GM12878 (cell line): ENCODE data around the gene CD163L1. TPM values are rescaled to one million over a fixed set of nuclear protein-coding genes. Genes with fewer than 3 reads are reported as not detected.

Experiments
- ATAC-seq: fragments of 200-7000 bp; cut with Tn5 transposase; 3 replicates; pipeline ENCODE4 v1.9.1; 2020; ENCODE audit warnings: mild to moderate bottlenecking, moderate library complexity
- BruUV-seq: library from RNA; stranded (reverse); fragments of 400-500 nt; replicated peaks from 2 replicates; lab custom pipeline; 2021; lab: Mats Ljungman, UMichigan
- CTCF ChIA-PET: fragments of 300-600 bp; sonication (Branson Sonifier 250); formaldehyde crosslinking; extraction: SDS; loops from one replicate; lab custom pipeline; 2021; ENCODE audit warnings: inconsistent platforms; lab: Yijun Ruan, JAX
- POLR2A ChIA-PET: fragments of 350-600 bp; formaldehyde crosslinking; extraction: SDS; loops from one replicate; lab custom pipeline; 2021; ENCODE audit warnings: inconsistent platforms; lab: Charles Lee
- RAD21 ChIA-PET: fragments of 300-600 bp; sonication (Branson Sonifier 250); formaldehyde crosslinking; loops from one replicate; lab custom pipeline; 2023; ENCODE audit warnings: antibody characterized with exemption; ENCODE audit not compliant: unreplicated experiment; lab: Charles Lee
- SMC1A ChIA-PET: fragments of 300-600 bp; sonication (Branson Sonifier 250); formaldehyde crosslinking; loops from one replicate; lab custom pipeline; 2023; ENCODE audit not compliant: unreplicated experiment, uncharacterized antibody; lab: Charles Lee
- DNase-seq: peaks from one replicate; pipeline ENCODE4 v3.0.0-alpha.2; 2011; ENCODE audit warnings: low read depth, low spot score
- FAIRE-seq: peaks from 3 replicates; lab custom pipeline; 2011; peaks lifted over from hg19 to GRCh38; lab: Jason Lieb, UNC
- H2AFZ ChIP-seq: 2 replicates; pipeline ENCODE4 v1.6.0; 2011; ENCODE audit warnings: low read depth, low read length, control low read depth; ENCODE audit not compliant: control insufficient read depth
- H3K27ac ChIP-seq: 2 replicates; pipeline ENCODE4 v1.5.1; 2011; ENCODE audit warnings: control low read depth; ENCODE audit not compliant: control insufficient read depth, insufficient read depth
- H3K27me3 ChIP-seq, 2 experiments: replicated peaks in 1 of 2; 2 replicates each; pipeline versions ENCODE4 v1.6.0 to v1.6.1; 2011; ENCODE audit warnings: low read length in 1 of 2; ENCODE audit not compliant: control insufficient read depth in 2 of 2, insufficient read depth in 2 of 2
- H3K36me3 ChIP-seq, 2 experiments: 2 replicates each; pipeline ENCODE4 v1.5.1; 2011; ENCODE audit warnings: low read length in 1 of 2; ENCODE audit not compliant: control insufficient read depth in 2 of 2, insufficient read depth in 2 of 2
- H3K4me1 ChIP-seq: 2 replicates; pipeline ENCODE4 v1.6.1; 2011; ENCODE audit warnings: mild to moderate bottlenecking, low read length, moderate library complexity, mixed read lengths; ENCODE audit not compliant: control insufficient read depth, insufficient read depth
- H3K4me2 ChIP-seq: 2 replicates; pipeline ENCODE4 v1.6.0; 2011; ENCODE audit warnings: control low read depth; ENCODE audit not compliant: control insufficient read depth, insufficient read depth
- H3K4me3 ChIP-seq: fragments of 200-600 bp; sonication (generic); 2 replicates; pipeline ENCODE4 v1.5.1; 2016
- H3K79me2 ChIP-seq: 2 replicates; pipeline ENCODE4 v1.6.0; 2011; ENCODE audit warnings: low read length; ENCODE audit not compliant: control insufficient read depth, insufficient read depth
- H3K9ac ChIP-seq: 2 replicates; pipeline ENCODE4 v1.8.0; 2011; ENCODE audit warnings: low read length, control low read depth, mixed read lengths; ENCODE audit not compliant: control insufficient read depth, insufficient read depth
- H3K9me3 ChIP-seq: replicated peaks from 3 replicates; pipeline ENCODE4 v1.5.1; 2011; ENCODE audit warnings: mild to moderate bottlenecking, low read length; ENCODE audit not compliant: control insufficient read depth, insufficient read depth
- H4K20me1 ChIP-seq: 2 replicates; pipeline ENCODE4 v1.6.0; 2011; ENCODE audit not compliant: control insufficient read depth, insufficient read depth
- BCL3 ChIP-seq: IDR thresholded peaks from 2 replicates; pipeline ENCODE4 v1.6.1; 2011; ENCODE audit warnings: borderline replicate concordance, low read depth, mild to moderate bottlenecking, moderate library complexity, low read length; ENCODE audit not compliant: insufficient read depth, poor library complexity, severe bottlenecking
- CREM ChIP-seq: IDR thresholded peaks from 2 replicates; pipeline ENCODE4 v1.6.1; 2014; ENCODE audit warnings: antibody characterized with exemption, low read depth
- ELK1 ChIP-seq: IDR thresholded peaks from 2 replicates; pipeline ENCODE4 v1.6.1; 2012; ENCODE audit warnings: low read depth, low read length, improper control_type of control experiment
- MYC ChIP-seq: IDR thresholded peaks from 2 replicates; pipeline ENCODE4 v1.6.1; 2011; ENCODE audit warnings: mild to moderate bottlenecking, low read length, moderate library complexity, inconsistent platforms; ENCODE audit not compliant: insufficient read depth, insufficient replicate concordance, insufficient read length, severe bottlenecking
- NR2F1 ChIP-seq: fragments of 450-650 bp; conservative IDR thresholded peaks from 2 replicates; pipeline ENCODE4 v1.6.1; 2017; ENCODE audit warnings: mild to moderate bottlenecking
- PAX5 ChIP-seq: IDR thresholded peaks from 2 replicates; pipeline ENCODE4 v1.6.1; 2011; ENCODE audit warnings: low read depth, low read length, borderline replicate concordance
- POLR2AphosphoS5 ChIP-seq: IDR thresholded peaks from 2 replicates; pipeline ENCODE4 v1.6.1; 2011; ENCODE audit warnings: mild to moderate bottlenecking, low read length, inconsistent platforms
- POU2F2 ChIP-seq: IDR thresholded peaks from 3 replicates; pipeline ENCODE4 v1.6.1; 2011; ENCODE audit warnings: low read depth, mild to moderate bottlenecking, low read length, borderline replicate concordance
- RAD21 ChIP-seq: IDR thresholded peaks from 2 replicates; pipeline ENCODE4 v1.6.1; 2011; ENCODE audit warnings: mild to moderate bottlenecking, low read depth, low read length, moderate library complexity; ENCODE audit not compliant: insufficient read depth
- RELB ChIP-seq: fragments of 450-650 bp; IDR thresholded peaks from 2 replicates; pipeline ENCODE4 v1.6.1; 2017; ENCODE audit warnings: low read depth, mild to moderate bottlenecking, moderate library complexity
- RUNX3 ChIP-seq: IDR thresholded peaks from 2 replicates; pipeline ENCODE4 v1.6.1; 2012; ENCODE audit warnings: low read length, inconsistent platforms
- SMAD1 ChIP-seq: fragments of 450-650 bp; IDR thresholded peaks from 2 replicates; pipeline ENCODE4 v1.6.1; 2018; ENCODE audit warnings: mild to moderate bottlenecking, low read depth; ENCODE audit not compliant: partially characterized antibody
- TCF12 ChIP-seq: IDR thresholded peaks from 2 replicates; pipeline ENCODE4 v1.6.1; 2011; ENCODE audit warnings: low read depth, mild to moderate bottlenecking, low read length
- WGBS: methylation state at CpG from one replicate; pipeline ENCODE4 v1.1.6; 2016; ENCODE audit warnings: low lambda C conversion rate; ENCODE audit not compliant: insufficient replicate concordance, insufficient coverage; ENCODE audit errors: missing lambda C conversion rate; 5-methylcytosine and 5-hydroxymethylcytosine counted together
- in situ Hi-C: fragments of 300-500 bp; cut with MboI; formaldehyde crosslinking; loops from 9 replicates; pipeline ENCODE4 v1.14.3; 2018; ENCODE audit warnings: mixed read lengths
- intact Hi-C: fragments of 100-400 bp; cut with micrococcal nuclease; formaldehyde crosslinking; loops from one replicate; pipeline ENCODE4 v1.14.2; 2022; ENCODE audit not compliant: unreplicated experiment
- polyA plus RNA-seq, 11 experiments: library from polyadenylated mRNA; depleted of rRNA in 4 of 11; unstranded in 6 of 11; stranded (reverse) in 5 of 11; fragments of >200 nt; fragmentation: Nextera tagmentation in 4 of 11; fragmentation: Illumina TruSeq in 1 of 11; extraction: Ambion mirVana in 4 of 11; extraction: Trizol in 1 of 11; gene quantifications; 1 replicate in 1 of 11; 2 replicates in 10 of 11; pipeline versions ENCODE4 v1.2.1 to v1.2.3, GENCODE V29; 2011 to 2016; ENCODE audit warnings: inconsistent platforms in 2 of 11, missing spikeins in 2 of 11, low read depth in 1 of 11
- total RNA-seq, 4 experiments: library from RNA; depleted of rRNA in 3 of 4; stranded (reverse); fragments of >200 nt in 3 of 4; fragmentation: Illumina TruSeq in 1 of 4; extraction: Trizol in 1 of 4; gene quantifications; 2 replicates each; pipeline versions ENCODE4 v1.2.1 to v1.2.3, GENCODE V29; 2013 to 2021

CD163L1 gene
- total and polyA plus RNA-seq, 10 of the 15 experiments (the other 5 are each of a cell fraction or from before 2014, with no cell fraction given) = 0.49 to 2.9 (median 1.6) TPM; not detected in 1

GRCh38 chr12:7361265-7361664 lies 82.7 kb downstream of the CD163L1 start:
- SMC1A ChIA-PET = interaction anchor here (1.3 kb wide), 1 partner anchor 79 kb away, joined by 3 read pairs; no protein-coding TSS in a partner anchor
- DNase-seq (no peak), FAIRE-seq (peak; percentile 64), ATAC-seq (peak; percentile 79)
- H3K4me3 ChIP-seq = no peak overlapping the region
- H3K27me3 ChIP-seq = no peaks in the 10 kb centered on the region
- POLR2A ChIA-PET = no interaction called here
- H4K20me1 ChIP-seq = no peaks in the 10 kb centered on the region
- H3K4me2 ChIP-seq = no peak overlapping the region
- intact Hi-C loops = no loop called here
- no peak overlapping the region; the same call in 1 of the 2 replicates for H2AFZ ChIP-seq
- no peaks in the 10 kb centered on the region for H3K79me2 ChIP-seq
- H3K36me3 ChIP-seq = no peaks in the 10 kb centered on the region
- 13% methylated on average over 1 of the region's 1 CpG for WGBS
- RAD21 ChIA-PET = no interaction called here
- H3K4me1 ChIP-seq = no peaks in the 10 kb centered on the region
- no peak overlapping the region for H3K27ac ChIP-seq
- no peaks in the 10 kb centered on the region for H3K9me3 ChIP-seq
- in situ Hi-C loops = no loop called here
- CTCF ChIA-PET = no interaction called here
- TF ChIP-seq RUNX3 (no peak), MYC (no peak), SMAD1 (no peak), NR2F1 (no peak), PAX5 (no peak), BCL3 (no peak), RAD21 (no peak)
- no TSS peak for BruUV-seq
- no peak overlapping the region for H3K9ac ChIP-seq

- in situ Hi-C loops = no loop called here
- Histone ChIP-seq H3K36me3 (no peaks in the 10 kb centered on the region), H3K9ac (no peak overlapping the region), H3K27me3 (no peaks in the 10 kb centered on the region), H4K20me1 (no peaks in the 10 kb centered on the region), H3K9me3 (no peaks in the 10 kb centered on the region), H3K4me3 (no peak overlapping the region), H3K4me2 (no peak overlapping the region), H3K27ac (no peak overlapping the region), H3K4me1 (no peaks in the 10 kb centered on the region), H3K79me2 (no peaks in the 10 kb centered on the region), H2AFZ (no peak overlapping the region)
- no TSS peak for BruUV-seq
- RAD21 ChIA-PET = no interaction called here
- DNase-seq (no peak), ATAC-seq (no peak), FAIRE-seq (no peak)
- 23% methylated on average over 4 of the region's 4 CpGs for WGBS
- POLR2A ChIA-PET = no interaction called here
- intact Hi-C loops = no loop called here
- CTCF ChIA-PET = no interaction called here
- SMC1A ChIA-PET = no interaction called here
- TF ChIP-seq ELK1 = no peak
- no peak for TF ChIP-seq TCF12
- TF ChIP-seq CREM = no peak
- TF ChIP-seq POU2F2 = no peak
- TF ChIP-seq BCL3 = no peak
- TF ChIP-seq POLR2AphosphoS5 = no peak
- TF ChIP-seq RELB = no peak
Measured at GRCh38 chr12:7354529-7354928, 89.4 kb downstream of the CD163L1 start.
